HCT116 (cell line): Measurements from ENCODE around the gene BFSP1. TPM values are rescaled to one million over a fixed set of nuclear protein-coding genes. Genes with fewer than 3 reads are reported as not detected.
A peak's percentile ranks its signal among the peaks of the same experiment; 100 is the strongest.

Experiments used
- ATAC-seq: fragments of 200-7000 bp; cut with Tn5 transposase; 2 replicates; pipeline ENCODE4 v1.9.1; 2020; ENCODE audit warnings: mild to moderate bottlenecking, moderate library complexity
- BruUV-seq: library from RNA; stranded (reverse); fragments of 400-500 nt; replicated peaks from 2 replicates; lab custom pipeline; 2021; lab: Mats Ljungman, UMichigan
- CTCF ChIA-PET: fragments of 300-600 bp; sonication (Branson Sonifier 250); formaldehyde crosslinking; loops from one replicate; lab custom pipeline; 2021; ENCODE audit warnings: antibody characterized with exemption; lab: Charles Lee
- POLR2A ChIA-PET: fragments of 300-600, 350-600 bp; sonication (Branson Sonifier 250); formaldehyde crosslinking; loops from one replicate; lab custom pipeline; 2021; ENCODE audit warnings: antibody characterized with exemption; lab: Charles Lee
- RAD21 ChIA-PET, 2 experiments: fragments of 300-600 bp; sonication (Branson Sonifier 250); formaldehyde crosslinking; loops; one replicate each; lab custom pipeline; 2023; ENCODE audit warnings: low total read pairs in 2 of 2; ENCODE audit not compliant: uncharacterized antibody in 2 of 2, unreplicated experiment in 2 of 2, low non-redundant PET in 1 of 2; lab: Charles Lee
- DNase-seq: peaks from one replicate; pipeline ENCODE4 v3.0.0-alpha.2; 2010; ENCODE audit warnings: low read depth, low spot score
- H2AFZ ChIP-seq: fragments of 200-600 bp; shearing (Covaris generic), sonication (generic); 2 replicates; pipeline ENCODE4 v1.6.1; 2017; ENCODE audit warnings: low read depth, mixed run types, mixed read lengths, antibody characterized with exemption, low read length; ENCODE audit not compliant: poor library complexity, severe bottlenecking
- H3K27ac ChIP-seq: 2 replicates; pipeline ENCODE4 v1.5.1; 2012; ENCODE audit warnings: low read depth, low read length
- H3K27me3 ChIP-seq: fragments of 200-600 bp; sonication (generic); 2 replicates; pipeline ENCODE4 v1.6.1; 2016; ENCODE audit warnings: mixed run types, low read length, mixed read lengths; ENCODE audit not compliant: insufficient read depth
- H3K36me3 ChIP-seq, 2 experiments: fragments of 200-500 bp in 1 of 2; fragments of 200-600 bp in 1 of 2; sonication (Bioruptor generic) in 1 of 2; sonication (generic) in 1 of 2; 2 replicates each; pipeline versions ENCODE4 v1.5.1 to v1.6.1; 2014 to 2016; ENCODE audit warnings: low read length in 2 of 2, inconsistent platforms in 1 of 2, mixed read lengths in 1 of 2, mixed run types in 1 of 2; ENCODE audit not compliant: insufficient read depth in 2 of 2, control insufficient read depth in 1 of 2
- H3K4me1 ChIP-seq, 2 experiments: fragments of 200-600 bp in 1 of 2; sonication (generic) in 1 of 2; 2 replicates each; pipeline versions ENCODE4 v1.5.1 to v1.6.1; 2012 to 2017; ENCODE audit warnings: low read length in 2 of 2, inconsistent platforms in 1 of 2, mild to moderate bottlenecking in 1 of 2, mixed read lengths in 1 of 2, mixed run types in 1 of 2, moderate library complexity in 1 of 2; ENCODE audit not compliant: insufficient read depth in 2 of 2, control insufficient read depth in 1 of 2
- H3K4me2 ChIP-seq: fragments of 200-600 bp; sonication (generic); 2 replicates; pipeline ENCODE4 v1.6.1; 2017; ENCODE audit warnings: mixed run types, low read length, mixed read lengths
- H3K4me3 ChIP-seq, 2 experiments: fragments of 200-600 bp in 1 of 2; sonication (generic) in 1 of 2; replicated peaks in 1 of 2; 2 replicates each; pipeline ENCODE4 v1.5.1; 2011 to 2016; ENCODE audit warnings: low read length in 2 of 2, control low read depth in 1 of 2, low read depth in 1 of 2, mild to moderate bottlenecking in 1 of 2, mixed read lengths in 1 of 2, mixed run types in 1 of 2
- H3K79me2 ChIP-seq: fragments of 200-600 bp; sonication (generic); 2 replicates; pipeline ENCODE4 v1.6.1; 2017; ENCODE audit warnings: mild to moderate bottlenecking, mixed run types, low read length, moderate library complexity, mixed read lengths; ENCODE audit not compliant: insufficient read depth
- H3K9ac ChIP-seq: fragments of 200-600 bp; sonication (generic); 2 replicates; pipeline ENCODE4 v1.6.1; 2016; ENCODE audit warnings: low read length, mixed read lengths
- H3K9me2 ChIP-seq: fragments of 200-600 bp; sonication (generic), shearing (Covaris generic); 2 replicates; pipeline ENCODE4 v1.6.1; 2017; ENCODE audit warnings: mixed run types, mild to moderate bottlenecking, moderate library complexity; ENCODE audit not compliant: insufficient read depth
- H3K9me3 ChIP-seq, 2 experiments: fragments of 200-500 bp in 1 of 2; fragments of 200-600 bp in 1 of 2; sonication (Bioruptor generic) in 1 of 2; sonication (generic) in 1 of 2; 2 replicates each; pipeline ENCODE4 v1.6.1; 2014 to 2017; ENCODE audit warnings: low read length in 2 of 2, mixed read lengths in 2 of 2, inconsistent platforms in 1 of 2, low read depth in 1 of 2, mild to moderate bottlenecking in 1 of 2, mixed run types in 1 of 2, moderate library complexity in 1 of 2; ENCODE audit not compliant: control insufficient read depth in 1 of 2, insufficient read depth in 1 of 2
- H4K20me1 ChIP-seq: fragments of 200-600 bp; sonication (generic), shearing (Covaris generic); 2 replicates; pipeline ENCODE4 v1.6.1; 2017; ENCODE audit warnings: mixed run types, mild to moderate bottlenecking, moderate library complexity; ENCODE audit not compliant: insufficient read depth
- CEBPB ChIP-seq: IDR thresholded peaks from 2 replicates; pipeline ENCODE4 v1.6.1; 2012; ENCODE audit warnings: low read depth
- CTCF ChIP-seq, 3 experiments: fragments of 200-600 bp in 1 of 3; sonication (generic) in 1 of 3; IDR thresholded peaks in 2 of 3; conservative IDR thresholded peaks in 1 of 3; 2 replicates each; pipeline ENCODE4 v1.5.1; 2012 to 2017; ENCODE audit warnings: low read depth in 2 of 3, low read length in 2 of 3, antibody characterized with exemption in 1 of 3, borderline replicate concordance in 1 of 3, control low read depth in 1 of 3, mild to moderate bottlenecking in 1 of 3, mixed read lengths in 1 of 3, mixed run types in 1 of 3, moderate library complexity in 1 of 3; ENCODE audit not compliant: insufficient read depth in 1 of 3
- EGR1 ChIP-seq: IDR thresholded peaks from 2 replicates; pipeline ENCODE4 v1.6.1; 2012; ENCODE audit warnings: low read depth
- EZH2 ChIP-seq: fragments of 200-600 bp; sonication (generic); IDR thresholded peaks from 2 replicates; pipeline ENCODE4 v1.6.1; 2017; ENCODE audit warnings: antibody characterized with exemption, mixed run types
- JUND ChIP-seq: IDR thresholded peaks from 2 replicates; pipeline ENCODE4 v1.6.1; 2012
- MAX ChIP-seq: IDR thresholded peaks from 2 replicates; pipeline ENCODE4 v1.6.1; 2012
- RAD21 ChIP-seq: IDR thresholded peaks from 2 replicates; pipeline ENCODE4 v1.6.1; 2012; ENCODE audit warnings: low read depth, mild to moderate bottlenecking
- SP1 ChIP-seq: IDR thresholded peaks from 2 replicates; pipeline ENCODE4 v1.6.1; 2012; ENCODE audit warnings: low read depth
- TCF7L2 ChIP-seq: IDR thresholded peaks from 2 replicates; pipeline ENCODE4 v1.7.0; 2011; ENCODE audit warnings: borderline replicate concordance, inconsistent platforms; ENCODE audit not compliant: insufficient read depth, insufficient read length; ENCODE audit errors: extremely low read depth
- ZBTB33 ChIP-seq: IDR thresholded peaks from 2 replicates; pipeline ENCODE4 v1.6.1; 2011; ENCODE audit warnings: mild to moderate bottlenecking, low read length, moderate library complexity; ENCODE audit not compliant: insufficient replicate concordance; ENCODE audit errors: extremely low read depth
- ZNF274 ChIP-seq: fragments of 200-500 bp; sonication (Bioruptor generic); IDR thresholded peaks from 2 replicates; pipeline ENCODE4 v1.6.1; 2014; ENCODE audit warnings: mild to moderate bottlenecking, low read depth, low read length, inconsistent platforms
- intact Hi-C: fragments of 100-400 bp; cut with micrococcal nuclease; formaldehyde crosslinking; loops from 2 replicates; pipeline ENCODE4 v1.10.0; 2022
- total RNA-seq: library from RNA; stranded (reverse); gene quantifications from one replicate; pipeline ENCODE4 v1.2.1, GENCODE V29; 2021; ENCODE audit not compliant: unreplicated experiment

Gene BFSP1
- total RNA-seq, 1 experiment from 2014 or later = 8.8 TPM

GRCh38 chr20:17556837-17557674, 25.9 kb upstream of the BFSP1 start:
- no peaks in the 10 kb centered on the region for H4K20me1 ChIP-seq
- no peak for TF ChIP-seq RAD21
- TF ChIP-seq ZBTB33 = no peak
- no peak for TF ChIP-seq SP1
- TF ChIP-seq CTCF (IDR thresholded peaks at IDR 0.05 in 2 of 3, conservative IDR thresholded peaks at IDR 0.05 in 1 of 3; ENCODE audit: borderline replicate concordance in 1 of 3, insufficient read depth in 1 of 3, low read depth in 2 of 3, low read length in 2 of 3) = no peak
- TF ChIP-seq JUND = no peak
- TF ChIP-seq CEBPB = no peak; the same call in 1 of the 2 replicates
- no peak for TF ChIP-seq EGR1
- TF ChIP-seq ZNF274 = no peak
- TF ChIP-seq MAX = no peak
- TF ChIP-seq EZH2 = no peak
- no peak for TF ChIP-seq TCF7L2
- TF ChIP-seq, all 23 proteins: peak for 0
- Histone ChIP-seq H3K4me3 (peak overlapping the region; percentile 46 to 56), H3K27ac (peak overlapping the region; percentile 91), H2AFZ (no peak overlapping the region), H3K9me2 (no peaks in the 10 kb centered on the region), H3K27me3 (no peaks in the 10 kb centered on the region), H3K9ac (peak overlapping the region; percentile 71), H3K4me1 (peaks cover 42 to 63% of the 10 kb centered on the region in 2 experiments), H3K36me3 (no peaks in the 10 kb centered on the region), H3K79me2 (no peaks in the 10 kb centered on the region; the same call in 1 of the 2 replicates), H3K4me2 (peak overlapping the region; percentile 78), H3K9me3 (no peaks in the 10 kb centered on the region)
- ATAC-seq (peak; percentile 69), DNase-seq (no peak)
- intact Hi-C loops = no loop called here
- ChIA-PET CTCF (interaction anchor here (1.3 to 1.7 kb wide), 4 partner anchors 14 to 24 kb away, joined by 3 to 5 read pairs (median 4); no protein-coding TSS in a partner anchor), RAD21 (interaction anchor here in 1 of 2 experiments (0.8 kb wide), 1 partner anchor 13 kb away, joined by 4 read pairs; the partner anchor contains the start of gene DSTN), POLR2A (interaction anchor here (0.6 to 3.8 kb wide), 8 partner anchors 13 to 124 kb away, joined by 3 to 38 read pairs (median 6); partner anchors contain the start of gene DSTN)
- no TSS peak for BruUV-seq
